Right kidney (tissue), 1 donor: ENCODE data around the gene PGM1.

Source experiments
- DNase-seq: peaks from one replicate; pipeline ENCODE4 v3.0.0-alpha.2; 2016

Gene PGM1

DNA sequence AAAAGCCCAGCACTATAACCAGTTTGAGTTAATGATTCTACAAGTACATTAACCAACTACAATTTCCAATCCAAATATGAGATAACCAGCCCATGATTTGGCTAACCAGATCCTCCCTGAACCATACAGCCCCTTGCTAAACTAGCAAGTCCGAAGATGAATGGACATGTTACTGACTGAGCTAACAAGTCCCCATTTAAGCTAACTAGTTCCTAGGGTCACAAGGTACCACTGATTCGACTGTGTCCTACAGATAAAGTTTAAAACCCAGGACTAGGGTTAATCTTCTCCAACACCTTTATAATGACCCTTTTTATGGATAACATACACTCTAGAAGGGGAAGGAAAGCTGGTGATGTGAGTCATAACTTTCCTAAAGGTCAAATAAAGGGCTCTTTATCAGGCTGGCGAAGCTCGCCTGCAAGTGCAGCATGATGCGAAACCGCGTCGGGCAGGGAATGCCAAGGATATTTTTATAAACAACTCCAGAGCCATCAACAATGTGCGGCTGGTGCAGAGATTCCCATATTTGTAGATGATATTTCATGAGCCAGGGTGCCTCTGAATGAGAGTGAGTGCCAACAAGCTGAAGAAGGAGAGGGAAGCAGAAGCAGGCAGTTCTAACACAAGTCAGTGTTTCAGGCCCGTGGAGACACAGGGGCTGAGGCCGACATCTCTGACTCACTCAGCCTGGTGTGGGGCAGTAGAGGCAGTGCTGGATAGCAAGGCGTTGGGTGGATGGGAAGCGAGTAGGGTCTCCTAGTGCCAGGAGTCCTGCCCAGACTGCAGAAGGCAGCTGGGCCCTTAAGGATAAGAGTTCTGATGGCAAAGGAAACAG is 105.0 kb downstream of the PGM1 start:
- DNase-seq: no peak

DNA sequence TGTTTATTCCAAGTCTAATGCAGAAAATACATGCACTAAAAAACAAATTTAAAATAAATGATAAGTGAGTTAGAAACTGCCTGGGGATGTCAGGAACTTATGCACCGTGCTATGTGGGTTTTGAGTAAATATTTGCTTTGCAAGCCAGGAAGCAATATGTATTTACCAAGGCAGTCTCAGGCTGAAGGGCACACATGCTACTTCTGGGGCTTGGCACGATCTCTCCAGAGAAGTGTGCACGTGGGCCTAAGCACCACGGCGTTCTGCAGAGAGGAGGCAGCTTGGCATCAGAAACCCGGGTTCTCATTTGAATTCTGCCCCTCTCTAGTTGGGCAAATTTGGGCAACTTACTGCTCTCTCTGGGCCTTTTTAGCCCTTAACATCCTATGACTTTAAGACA is 108.0 kb downstream of the PGM1 start:
- no peak for DNase-seq

DNA sequence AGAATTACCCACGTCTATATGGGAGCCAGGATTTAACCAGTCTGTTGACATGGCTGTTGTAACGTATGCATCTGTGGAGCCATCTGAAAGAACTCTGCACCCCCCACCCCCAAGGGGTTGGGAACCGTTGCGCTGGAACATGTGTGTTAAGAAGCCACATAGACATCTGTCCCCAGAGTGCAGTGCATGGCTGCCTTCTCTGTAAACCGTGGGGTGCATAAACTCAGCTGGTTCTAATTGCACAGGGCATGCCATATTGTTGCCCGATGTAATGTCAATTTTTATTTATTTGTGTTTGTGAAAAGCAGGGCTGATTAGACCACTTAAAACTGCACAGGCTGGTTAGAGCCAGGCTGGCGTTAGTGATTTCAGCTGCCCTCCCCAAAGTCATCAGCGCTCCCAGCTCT is 110.5 kb downstream of the PGM1 start:
- no peak for DNase-seq

DNA sequence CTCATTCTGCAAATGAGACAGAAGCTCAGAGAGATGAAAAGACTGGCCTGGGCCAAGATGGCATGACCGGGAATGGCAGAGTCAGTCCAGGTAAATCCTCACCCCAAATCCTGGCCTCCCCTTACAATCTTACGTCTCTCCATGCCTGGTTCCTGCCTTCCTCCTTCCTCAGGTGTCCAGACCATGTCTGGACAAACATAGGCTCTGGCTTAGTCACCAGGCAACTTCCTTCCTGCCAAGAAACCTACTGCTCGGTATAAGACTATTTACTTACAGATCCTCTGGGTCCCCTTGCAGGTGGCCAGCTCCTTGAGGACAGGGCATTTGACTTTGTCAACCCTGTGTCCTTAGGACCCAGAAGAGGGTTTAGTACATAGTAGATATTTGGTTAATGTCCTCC is 111.2 kb downstream of the PGM1 start:
- no peak for DNase-seq

DNA sequence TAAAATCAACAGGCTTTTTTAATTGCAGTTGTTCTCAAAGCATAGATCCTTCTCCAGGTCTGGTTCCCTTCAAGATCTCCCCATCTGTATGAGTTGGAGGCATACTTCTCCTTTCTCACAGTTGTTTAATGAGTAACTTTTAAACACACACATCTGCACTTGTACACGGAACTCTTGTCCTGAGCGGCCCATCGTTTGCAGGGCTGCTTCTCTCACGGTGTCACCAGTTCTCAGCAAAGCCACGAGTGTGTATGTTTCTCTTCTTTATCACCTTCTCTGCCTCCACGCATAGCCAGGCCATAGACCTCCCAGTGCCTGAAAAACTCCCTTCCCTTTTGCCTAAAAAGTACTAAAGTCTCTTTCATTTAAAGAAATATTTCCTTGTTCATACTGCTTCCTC is 111.9 kb downstream of the PGM1 start:
- no peak for DNase-seq

DNA sequence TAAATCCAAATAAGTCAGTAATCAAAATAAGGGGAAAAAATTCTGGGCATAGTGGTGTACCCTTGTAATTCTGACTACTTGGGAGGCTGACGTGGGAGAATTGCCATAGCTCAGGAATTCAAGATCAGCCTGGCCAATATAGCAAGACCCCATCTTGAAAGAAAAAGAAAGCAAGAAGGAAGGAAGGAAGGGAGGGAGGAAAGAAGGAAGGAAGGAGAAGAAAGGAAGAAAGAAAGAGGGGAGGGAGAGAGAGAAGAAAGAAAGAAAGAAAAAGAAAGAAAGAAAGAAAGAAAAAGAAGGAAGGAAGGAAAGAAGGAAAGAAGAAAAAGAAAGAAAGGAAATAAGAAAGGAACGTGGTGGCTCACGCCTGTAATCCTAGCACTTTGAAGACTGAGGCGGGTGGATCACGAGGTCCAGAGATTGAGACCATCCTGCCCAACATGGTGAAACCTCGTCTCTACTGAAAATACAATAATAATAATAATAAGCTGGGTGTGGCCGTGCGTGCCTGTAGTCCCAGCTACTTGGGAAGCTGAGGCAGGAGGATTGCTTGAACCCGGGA is 116.1 kb downstream of the PGM1 start:
- no peak for DNase-seq
